ENCODE measurements around the gene UBE2H.
A peak's percentile ranks its signal among the peaks of the same experiment; 100 is the strongest.

Gene UBE2H

GRCh38 chr7:129950191-129950932 lies 2.4 kb downstream of the UBE2H start:
- DNase-seq = no peak

GRCh38 chr7:129949292-129950133 lies 3.2 kb downstream of the UBE2H start:
- DNase-seq = no peak

GRCh38 chr7:129948877-129949291 lies 3.9 kb downstream of the UBE2H start:
- DNase-seq = peak; percentile 97

- no peak for DNase-seq
Observed at GRCh38 chr7:129948338-129948737, 4.4 kb downstream of the UBE2H start.

- DNase-seq = no peak
Observed at GRCh38 chr7:129947701-129948100, 5.1 kb downstream of the UBE2H start.

GRCh38 chr7:129947049-129947448 lies 5.7 kb downstream of the UBE2H start:
- no peak for DNase-seq

GRCh38 chr7:129946282-129946681 lies 6.5 kb downstream of the UBE2H start:
- no peak for DNase-seq

DNA sequence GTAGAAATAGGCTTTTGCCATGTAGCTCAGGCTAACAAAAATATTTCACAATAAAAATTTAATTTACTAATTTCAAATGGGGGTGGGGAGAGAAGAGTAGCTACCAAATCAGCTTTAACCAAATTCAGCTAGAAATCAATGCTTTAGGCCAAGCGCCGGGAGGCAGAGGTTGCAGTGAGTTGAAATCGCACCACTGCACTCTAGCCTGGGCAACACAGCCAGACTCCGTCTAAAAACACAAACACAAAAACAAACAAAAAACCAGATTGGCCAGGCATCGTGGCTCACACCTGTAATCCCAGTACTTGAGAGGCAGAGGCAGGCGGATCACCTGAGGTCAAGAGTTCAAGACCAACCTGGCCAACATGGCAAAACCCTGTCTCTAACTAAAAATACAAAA lies 9.4 kb downstream of the UBE2H start:
- DNase-seq = no peak

GRCh38 chr7:129940329-129940728 lies 12.4 kb downstream of the UBE2H start:
- no peak for DNase-seq

GRCh38 chr7:129939881-129940280 lies 12.9 kb downstream of the UBE2H start:
- DNase-seq = no peak

DNA sequence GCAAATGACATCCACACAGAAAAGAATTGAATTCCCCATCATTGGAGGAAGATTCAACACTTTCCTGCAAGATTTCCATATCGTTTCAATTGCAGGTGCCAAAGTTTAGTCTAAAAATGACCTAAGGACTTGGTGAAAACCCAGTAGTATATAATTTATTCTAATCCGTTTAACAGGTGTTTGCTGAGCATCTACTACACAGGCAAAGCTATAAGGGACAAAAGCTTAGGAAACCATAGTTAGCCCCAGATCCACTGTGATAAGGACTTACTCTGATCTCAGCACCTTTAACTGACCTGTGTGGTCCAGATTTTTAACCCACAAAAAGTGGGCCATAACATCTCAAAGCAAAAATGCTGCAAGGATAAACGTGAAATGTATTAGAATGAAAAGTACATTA lies 19.1 kb downstream of the UBE2H start:
- DNase-seq = no peak

DNA sequence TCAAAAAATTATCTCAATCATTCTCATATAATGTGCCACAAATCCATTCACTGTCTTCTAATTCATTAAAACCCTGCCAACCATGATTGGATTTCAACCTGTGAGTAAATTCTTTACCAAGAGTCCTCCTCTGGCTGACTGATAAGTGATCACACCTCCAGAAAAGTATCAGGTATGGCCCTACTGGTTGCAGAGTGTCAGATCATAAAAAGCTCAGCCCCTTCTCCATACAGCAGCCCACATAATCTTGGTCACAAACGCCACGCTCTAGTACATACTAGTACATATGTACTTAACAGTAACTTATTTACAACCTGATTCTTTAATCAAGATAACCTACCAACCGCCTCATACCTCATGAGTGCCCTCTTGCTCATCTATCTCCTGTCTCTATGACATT lies 26.1 kb downstream of the UBE2H start:
- DNase-seq = no peak

- no peak for DNase-seq
Observed at GRCh38 chr7:129925416-129926002, 27.3 kb downstream of the UBE2H start.

DNA sequence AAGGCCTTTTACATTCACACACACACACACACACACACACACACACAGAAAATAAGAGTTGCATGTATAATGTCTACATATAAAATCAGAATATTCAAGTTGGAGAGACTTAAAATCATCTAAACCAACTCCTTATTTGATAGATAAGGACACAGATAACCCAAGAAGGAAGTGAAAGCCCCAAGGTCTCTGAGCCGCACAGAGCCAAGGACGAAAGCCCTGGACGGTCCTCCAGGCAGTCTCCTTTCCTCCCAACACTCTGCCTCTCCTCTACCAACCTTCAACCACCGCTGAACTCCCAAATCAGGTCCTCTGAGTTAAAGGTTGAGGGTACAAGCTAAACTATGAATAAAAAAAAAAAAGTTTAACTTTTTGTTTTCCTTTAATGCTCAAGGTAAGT lies 28.2 kb downstream of the UBE2H start:
- DNase-seq = no peak

DNA sequence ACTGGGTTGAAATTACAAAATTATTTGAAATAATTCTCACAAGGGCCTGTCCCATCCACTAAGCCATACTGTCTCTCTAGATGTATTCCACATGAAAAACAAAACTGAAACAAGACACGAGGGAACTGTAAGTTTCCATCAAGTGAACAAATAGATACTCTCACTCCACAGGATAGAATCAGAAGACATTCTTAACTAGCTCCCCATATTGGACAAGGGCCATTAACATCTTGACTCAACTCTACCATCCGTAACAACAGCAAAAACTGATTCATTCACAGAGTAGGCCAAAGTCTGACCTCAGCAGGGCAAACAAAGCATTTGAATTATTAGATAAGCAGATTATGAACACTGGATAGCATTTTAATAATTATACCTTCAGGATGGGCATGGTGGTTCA lies 29.1 kb downstream of the UBE2H start:
- no peak for DNase-seq

DNA sequence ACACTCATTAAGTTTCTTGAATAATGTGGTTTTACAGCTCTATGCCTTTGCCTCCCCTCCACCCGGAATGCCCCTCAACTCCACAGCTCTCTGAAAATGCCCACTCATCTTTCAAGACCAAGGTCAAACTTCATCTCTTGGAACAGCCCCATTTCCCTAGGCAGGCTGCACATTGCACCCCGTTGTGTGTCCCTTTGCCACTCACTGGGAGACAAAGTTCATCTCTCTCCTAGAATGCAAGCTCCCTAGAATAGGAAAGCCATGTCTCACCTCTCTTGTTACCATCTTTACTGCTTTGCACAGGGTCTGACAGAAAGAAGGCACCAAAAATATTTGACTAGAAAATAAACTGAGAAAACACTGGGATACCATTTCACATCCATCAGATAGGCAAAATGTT lies 33.3 kb downstream of the UBE2H start:
- no peak for DNase-seq

DNA sequence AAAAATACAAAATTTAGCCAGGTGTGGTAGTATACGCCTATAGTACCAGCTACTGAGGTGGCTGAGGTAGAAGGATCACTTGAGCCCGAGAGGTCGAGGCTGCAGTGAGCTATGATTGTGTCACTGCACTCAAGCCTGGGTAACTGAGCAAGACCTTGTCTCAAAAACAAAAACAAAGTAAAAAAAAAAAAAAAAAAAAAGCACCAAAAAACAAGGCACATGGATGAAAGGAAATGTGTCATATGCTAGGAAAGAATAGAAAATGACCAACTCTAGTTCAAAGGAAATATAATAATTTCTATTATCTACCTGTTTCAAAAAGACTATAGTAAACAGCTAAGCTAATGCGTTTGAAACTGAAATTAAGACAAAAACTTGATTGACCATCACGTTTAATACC lies 33.8 kb downstream of the UBE2H start:
- no peak for DNase-seq

GRCh38 chr7:129917934-129918333 lies 34.8 kb downstream of the UBE2H start:
- DNase-seq = no peak

DNA sequence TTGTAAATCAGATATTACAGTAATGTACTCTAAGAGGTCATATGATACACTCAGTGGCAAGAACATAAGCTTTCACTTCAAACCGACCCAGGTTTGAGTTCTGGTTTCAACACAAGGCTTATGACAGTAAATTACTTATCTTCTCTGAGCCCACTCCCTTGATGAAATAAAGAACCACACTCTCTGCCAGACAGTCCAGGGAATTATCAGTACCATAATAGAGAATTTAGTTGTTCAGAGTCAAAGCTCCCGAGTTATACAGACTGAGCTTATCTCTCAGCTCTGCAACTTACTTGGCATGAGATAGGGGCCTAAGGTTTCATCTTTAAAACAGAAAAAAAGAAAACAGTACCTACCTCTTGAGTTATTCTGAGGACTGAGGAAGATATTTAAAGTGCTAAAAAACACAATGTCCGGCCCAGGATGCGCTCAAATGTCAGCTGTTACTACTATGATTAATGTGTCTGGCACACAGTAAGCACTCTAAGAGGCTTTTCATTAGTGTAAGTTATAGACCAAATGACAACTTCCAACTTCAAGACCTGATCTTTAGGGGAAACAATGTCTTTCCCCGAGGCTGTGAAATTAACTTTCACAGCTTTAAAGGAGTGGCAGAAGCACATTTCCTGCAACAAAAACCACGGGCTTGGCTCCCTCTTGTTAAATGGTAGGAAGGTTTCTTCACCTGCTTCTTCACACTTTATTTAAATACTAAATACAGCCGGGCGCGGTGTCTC lies 38.1 kb downstream of the UBE2H start:
- DNase-seq = no peak

- DNase-seq = no peak
Observed at GRCh38 chr7:129913428-129913827, 39.3 kb downstream of the UBE2H start.

GRCh38 chr7:129911790-129912189 lies 41.0 kb downstream of the UBE2H start:
- DNase-seq = no peak

DNA sequence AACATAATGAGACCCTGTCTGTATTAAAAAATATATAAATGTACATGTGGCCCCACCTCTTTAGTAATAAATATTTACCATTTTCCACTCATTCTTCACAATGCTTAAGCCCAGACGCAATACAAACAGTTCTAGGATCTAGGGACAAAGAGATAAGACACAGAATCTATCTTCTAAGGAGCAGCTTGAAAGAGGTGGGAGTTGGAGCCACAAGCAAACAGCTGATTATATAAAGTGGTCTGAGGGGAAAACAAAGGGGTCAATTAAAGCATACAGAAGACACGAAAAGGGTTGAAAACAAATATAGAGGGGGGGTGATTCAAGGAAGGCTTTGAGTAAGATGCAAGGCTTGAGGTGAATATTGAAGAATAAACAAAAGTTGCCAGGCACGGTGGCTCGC lies 43.1 kb downstream of the UBE2H start:
- no peak for DNase-seq

DNA sequence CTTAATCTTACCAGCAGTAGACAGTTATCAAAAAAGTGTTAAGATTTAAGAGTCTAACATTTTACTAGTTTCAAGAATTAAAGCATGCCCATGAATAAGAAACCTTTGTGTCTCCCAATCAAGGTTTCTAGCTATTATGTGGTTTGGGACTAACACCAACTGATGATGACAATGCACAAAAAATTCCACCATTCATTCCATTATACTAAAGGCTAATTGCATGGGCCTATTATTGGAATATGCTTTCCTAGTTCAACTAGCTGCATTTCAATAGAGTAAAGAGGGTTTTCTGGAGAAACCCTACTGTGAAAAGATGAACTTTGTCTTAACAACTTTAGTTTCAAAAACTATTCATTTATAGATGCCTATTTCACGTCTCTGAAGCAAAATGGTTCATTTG lies 44.6 kb downstream of the UBE2H start:
- DNase-seq = no peak
